ENCODE data around the gene SPATS2L.

SPATS2L gene

DNA sequence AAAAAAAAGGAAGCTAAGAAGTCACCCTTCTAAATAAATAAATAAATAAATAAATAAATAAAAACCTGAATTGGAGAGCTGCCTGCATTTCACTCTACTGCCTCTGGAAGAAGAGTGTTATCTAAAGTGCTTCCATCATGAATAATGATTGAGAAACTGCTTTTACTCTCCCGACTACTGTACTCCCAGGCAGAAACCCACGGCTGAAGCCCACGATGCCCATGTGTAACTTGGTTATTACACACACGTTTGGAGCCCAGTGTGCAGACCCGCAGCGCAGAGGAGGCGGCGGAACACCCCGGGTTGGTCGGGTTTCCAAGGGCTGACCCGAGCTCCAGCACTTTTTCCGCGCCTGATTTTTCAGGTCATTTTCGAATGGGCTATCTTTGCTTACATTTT, 697 bp upstream of the SPATS2L start:
- DNase-seq, result peak; percentile 28
- peak overlapping the region; percentile 64 for H3K4me3 ChIP-seq (ENCODE audit: low read depth, low read length)
- TF ChIP-seq, protein P1, sequence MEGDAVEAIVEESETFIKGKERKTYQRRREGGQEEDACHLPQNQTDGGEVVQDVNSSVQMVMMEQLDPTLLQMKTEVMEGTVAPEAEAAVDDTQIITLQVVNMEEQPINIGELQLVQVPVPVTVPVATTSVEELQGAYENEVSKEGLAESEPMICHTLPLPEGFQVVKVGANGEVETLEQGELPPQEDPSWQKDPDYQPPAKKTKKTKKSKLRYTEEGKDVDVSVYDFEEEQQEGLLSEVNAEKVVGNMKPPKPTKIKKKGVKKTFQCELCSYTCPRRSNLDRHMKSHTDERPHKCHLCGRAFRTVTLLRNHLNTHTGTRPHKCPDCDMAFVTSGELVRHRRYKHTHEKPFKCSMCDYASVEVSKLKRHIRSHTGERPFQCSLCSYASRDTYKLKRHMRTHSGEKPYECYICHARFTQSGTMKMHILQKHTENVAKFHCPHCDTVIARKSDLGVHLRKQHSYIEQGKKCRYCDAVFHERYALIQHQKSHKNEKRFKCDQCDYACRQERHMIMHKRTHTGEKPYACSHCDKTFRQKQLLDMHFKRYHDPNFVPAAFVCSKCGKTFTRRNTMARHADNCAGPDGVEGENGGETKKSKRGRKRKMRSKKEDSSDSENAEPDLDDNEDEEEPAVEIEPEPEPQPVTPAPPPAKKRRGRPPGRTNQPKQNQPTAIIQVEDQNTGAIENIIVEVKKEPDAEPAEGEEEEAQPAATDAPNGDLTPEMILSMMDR (IDR thresholded peaks at IDR 0.05; ENCODE audit: low read depth, low read length), result 0 out of 2 replicates have a peak, but pooled peaks have one; percentile 9
- H3K9me3 ChIP-seq (ENCODE audit: severe bottlenecking), result no peaks in the 10 kb centered on the region
- peak overlapping the region; percentile 56 for H3K27ac ChIP-seq
- no peaks in the 10 kb centered on the region for H3K36me3 ChIP-seq
- no peaks in the 10 kb centered on the region for H3K27me3 ChIP-seq (ENCODE audit: insufficient read depth, low read depth, severe bottlenecking)

GRCh38 chr2:200306931-200307723, 634 bp downstream of the SPATS2L start:
- Histone ChIP-seq H3K27ac (peak overlapping the region; percentile 78), H3K4me3 (ENCODE audit: low read depth, low read length) (peak overlapping the region; percentile 64)
- peak; percentile 38 for DNase-seq

GRCh38 chr2:200307724-200308545, 1.4 kb downstream of the SPATS2L start:
- H3K9me3 ChIP-seq (ENCODE audit: severe bottlenecking), result no peaks in the 10 kb centered on the region
- DNase-seq, result no peak
- TF ChIP-seq, protein P1 (IDR thresholded peaks at IDR 0.05; ENCODE audit: low read depth, low read length), result no peak
- no peaks in the 10 kb centered on the region for H3K27me3 ChIP-seq (ENCODE audit: insufficient read depth, low read depth, severe bottlenecking)
- peak overlapping the region; percentile 78 for H3K27ac ChIP-seq
- H3K36me3 ChIP-seq, result no peaks in the 10 kb centered on the region
- peak overlapping the region; percentile 64 for H3K4me3 ChIP-seq (ENCODE audit: low read depth, low read length)

More at GRCh38 chr2:200306931-200307723, 634 bp downstream of the SPATS2L start:
- TF ChIP-seq, protein P1 (IDR thresholded peaks at IDR 0.05; ENCODE audit: low read depth, low read length), result no peak
- H3K27me3 ChIP-seq (ENCODE audit: insufficient read depth, low read depth, severe bottlenecking), result no peaks in the 10 kb centered on the region
- H3K36me3 ChIP-seq, result no peaks in the 10 kb centered on the region
- H3K9me3 ChIP-seq (ENCODE audit: severe bottlenecking), result no peaks in the 10 kb centered on the region

DNA sequence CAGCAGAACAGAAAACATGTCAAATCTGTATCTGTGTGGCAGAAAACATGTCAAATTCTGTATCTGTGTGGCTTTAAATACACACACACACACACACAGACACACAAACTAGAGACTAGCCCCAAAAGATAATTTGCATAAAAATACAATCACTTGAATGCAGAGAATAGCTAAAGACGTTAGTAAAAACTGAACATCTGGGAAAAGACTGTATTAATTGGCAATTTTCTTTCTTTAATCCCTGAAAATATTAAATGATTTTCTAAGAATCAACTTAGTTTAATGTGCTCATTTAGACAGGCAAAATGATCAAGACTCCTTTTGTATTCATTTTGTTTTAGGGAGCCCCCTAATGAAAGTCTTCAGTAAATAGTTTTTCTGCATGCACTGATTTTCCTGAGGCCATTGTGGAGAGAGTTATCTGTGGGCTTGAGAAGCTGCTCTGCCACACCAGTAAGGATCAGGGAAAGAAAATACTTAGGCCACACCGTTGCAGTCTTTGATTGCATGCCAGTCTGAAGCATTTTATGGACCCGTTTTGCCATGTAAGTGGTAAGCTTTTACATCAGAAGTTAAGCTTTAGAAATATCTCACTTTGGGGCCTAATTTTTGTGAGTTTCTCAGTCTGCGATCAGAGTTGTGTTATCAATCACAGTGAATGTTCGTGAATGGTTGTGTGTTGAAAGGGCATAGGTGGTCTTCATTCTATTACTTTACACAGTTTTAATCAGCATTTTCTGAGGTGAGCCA, 2.2 kb downstream of the SPATS2L start:
- no peak for DNase-seq
- TF ChIP-seq, protein P1 (IDR thresholded peaks at IDR 0.05; ENCODE audit: low read depth, low read length), result no peak
- H3K36me3 ChIP-seq, result no peaks in the 10 kb centered on the region
- no peaks in the 10 kb centered on the region for H3K27me3 ChIP-seq (ENCODE audit: insufficient read depth, low read depth, severe bottlenecking)
- H3K27ac ChIP-seq, result peak overlapping the region; percentile 11; the same call in 1 of the 2 replicates
- H3K4me3 ChIP-seq (ENCODE audit: low read depth, low read length), result no peak overlapping the region
- H3K9me3 ChIP-seq (ENCODE audit: severe bottlenecking), result no peaks in the 10 kb centered on the region

DNA sequence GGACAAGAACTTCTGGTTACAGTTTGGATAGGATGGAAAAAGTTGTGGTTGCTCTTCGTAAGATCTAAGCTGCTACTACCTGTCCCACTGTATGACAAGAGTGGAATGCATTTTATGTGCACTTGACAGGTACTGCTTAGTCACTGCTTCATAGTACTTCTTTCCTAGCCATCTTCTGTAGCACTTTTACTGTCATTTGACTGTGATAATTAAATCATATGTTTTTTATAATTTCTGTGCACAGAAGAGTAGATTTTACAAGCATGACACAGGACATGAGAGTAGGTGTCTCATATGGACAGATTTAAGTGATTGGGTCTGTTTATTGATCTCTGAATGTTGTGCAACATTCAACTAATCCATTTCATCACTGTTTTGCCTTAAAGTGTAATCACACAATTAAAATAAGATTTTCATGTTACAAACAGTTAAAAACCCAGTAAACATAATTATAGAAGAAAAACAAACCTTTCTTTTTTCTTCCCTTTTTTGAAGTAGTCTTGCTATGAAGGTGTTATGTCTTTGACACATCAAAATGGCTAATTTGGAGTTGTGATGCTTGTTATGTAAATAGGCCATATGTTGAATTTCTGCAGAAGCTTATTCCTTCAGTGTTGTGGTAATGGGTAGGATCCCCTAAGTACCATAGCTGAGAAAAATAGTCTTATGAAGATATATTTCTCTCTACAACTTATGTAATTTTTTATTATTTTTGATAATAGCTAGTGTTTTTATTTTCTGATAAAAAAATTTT, 3.0 kb downstream of the SPATS2L start:
- H3K4me3 ChIP-seq (ENCODE audit: low read depth, low read length), result no peak overlapping the region
- H3K27ac ChIP-seq, result no peak overlapping the region
- H3K27me3 ChIP-seq (ENCODE audit: insufficient read depth, low read depth, severe bottlenecking), result no peaks in the 10 kb centered on the region
- DNase-seq, result no peak
- H3K36me3 ChIP-seq, result no peaks in the 10 kb centered on the region
- H3K9me3 ChIP-seq (ENCODE audit: severe bottlenecking), result no peaks in the 10 kb centered on the region
- TF ChIP-seq, protein P1 (IDR thresholded peaks at IDR 0.05; ENCODE audit: low read depth, low read length), result no peak

All from WERI-Rb-1 (cell line).